ENCODE data around the gene STK17A. TPM values are rescaled to one million over a fixed set of nuclear protein-coding genes. Genes with fewer than 3 reads are reported as not detected.
"Not testable (repeated sequence)": the region's sequence is repeated elsewhere in the genome, so short reads cannot be mapped to it uniquely, and the experiment has no call there.

The STK17A gene
- total RNA-seq, 2 donors from 2014 or later = 16.7 to 28.1 TPM

GRCh38 chr7:43625453-43625852 lies 42.5 kb downstream of the STK17A start:
- ATAC-seq (peak; percentile 36), DNase-seq (no peak)
- intact Hi-C loops (cut with DNase I, micrococcal nuclease) = no loop called here

GRCh38 chr7:43625980-43626379 lies 43.1 kb downstream of the STK17A start:
- intact Hi-C loops (cut with DNase I, micrococcal nuclease) = no loop called here
- no peak for ATAC-seq

GRCh38 chr7:43626695-43627094 lies 43.8 kb downstream of the STK17A start:
- intact Hi-C loops (cut with DNase I, micrococcal nuclease) = no loop called here
- DNase-seq (no peak), ATAC-seq (no peak)

More at GRCh38 chr7:43625980-43626379, 43.1 kb downstream of the STK17A start:
- DNase-seq = no peak

- intact Hi-C loops (cut with DNase I, micrococcal nuclease); DNase-seq; ATAC-seq: not testable (repeated sequence)
Observed at GRCh38 chr7:43627798-43628197, 44.9 kb downstream of the STK17A start.

GRCh38 chr7:43628431-43628830 lies 45.5 kb downstream of the STK17A start:
- no peak for ATAC-seq
- DNase-seq = no peak
- intact Hi-C loops (cut with DNase I, micrococcal nuclease) = no loop called here

GRCh38 chr7:43629857-43630256 lies 46.9 kb downstream of the STK17A start:
- ATAC-seq = peak; percentile 79
- no peak for DNase-seq
- intact Hi-C loops (cut with DNase I, micrococcal nuclease) = no loop called here

- intact Hi-C loops (cut with DNase I, micrococcal nuclease) = no loop called here
- ATAC-seq (no peak), DNase-seq (no peak)
Observed at GRCh38 chr7:43630482-43630881, 47.6 kb downstream of the STK17A start.

- intact Hi-C loops (cut with DNase I, micrococcal nuclease) = no loop called here
- ATAC-seq (no peak), DNase-seq (no peak)
Observed at GRCh38 chr7:43631559-43631958, 48.7 kb downstream of the STK17A start.

GRCh38 chr7:43632746-43633145 lies 49.8 kb downstream of the STK17A start:
- intact Hi-C loops (cut with DNase I, micrococcal nuclease) = no loop called here
- no peak for ATAC-seq
- DNase-seq = no peak

- ATAC-seq = no peak
- intact Hi-C loops (cut with DNase I, micrococcal nuclease) = no loop called here
- DNase-seq = no peak
Observed at GRCh38 chr7:43634384-43634783, 51.5 kb downstream of the STK17A start.

- no peak for ATAC-seq
- no peak for DNase-seq
- intact Hi-C loops (cut with DNase I, micrococcal nuclease) = no loop called here
Observed at GRCh38 chr7:43636093-43636492, 53.2 kb downstream of the STK17A start.

GRCh38 chr7:43637114-43637806 lies 54.4 kb downstream of the STK17A start:
- DNase-seq (no peak), ATAC-seq (peak; percentile 36)
- intact Hi-C loops (cut with DNase I, micrococcal nuclease) = no loop called here

- intact Hi-C loops (cut with DNase I, micrococcal nuclease) = no loop called here
- ATAC-seq (peak; percentile 96), DNase-seq (peak; percentile 50 to 58)
Observed at GRCh38 chr7:43639858-43640491, 57.1 kb downstream of the STK17A start.

GRCh38 chr7:43640679-43641078 lies 57.8 kb downstream of the STK17A start:
- no peak for ATAC-seq
- intact Hi-C loops (cut with DNase I, micrococcal nuclease) = no loop called here
- no peak for DNase-seq

- DNase-seq (no peak), ATAC-seq (no peak)
- intact Hi-C loops (cut with DNase I, micrococcal nuclease) = no loop called here
Observed at GRCh38 chr7:43642897-43643630, 60.2 kb downstream of the STK17A start.

- intact Hi-C loops (cut with DNase I, micrococcal nuclease) = no loop called here
- DNase-seq = no peak
- no peak for ATAC-seq
Observed at GRCh38 chr7:43643846-43644245, 60.9 kb downstream of the STK17A start.

GRCh38 chr7:43645699-43646226 lies 62.9 kb downstream of the STK17A start:
- DNase-seq (no peak), ATAC-seq (no peak)
- intact Hi-C loops (cut with DNase I, micrococcal nuclease) = no loop called here

- intact Hi-C loops (cut with DNase I, micrococcal nuclease) = no loop called here
- ATAC-seq = no peak
- no peak for DNase-seq
Observed at GRCh38 chr7:43646603-43647338, 63.9 kb downstream of the STK17A start.

- DNase-seq (no peak), ATAC-seq (no peak)
- intact Hi-C loops (cut with DNase I, micrococcal nuclease) = no loop called here
Observed at GRCh38 chr7:43647339-43647672, 64.4 kb downstream of the STK17A start.

All from left colon (tissue), 2 donors.